Fibroblast of skin of scalp (primary cell): ENCODE results near the gene IRS4. TPM values are rescaled to one million over a fixed set of nuclear protein-coding genes. Genes with fewer than 3 reads are reported as not detected.

Source experiments
- DNase-seq: peaks from one replicate; pipeline ENCODE4 v3.0.0-alpha.2; 2013
- polyA plus RNA-seq, 2 experiments: library from polyadenylated mRNA; unstranded; fragments of 120-200 nt; gene quantifications; one replicate each; pipeline ENCODE4 v1.2.1, GENCODE V29; 2013; ENCODE audit not compliant: insufficient read length in 2 of 2

IRS4 gene
- not detected for polyA plus RNA-seq (2013, experiment 1 of 2; ENCODE audit: insufficient read length)
- not detected for polyA plus RNA-seq (2013, experiment 2 of 2; ENCODE audit: insufficient read length)

GRCh38 chrX:108736509-108737479, at the start of gene IRS4:
Gene IRS4 (minus strand): TSS chrX:108736563.
- DNase-seq = peak; percentile 2

GRCh38 chrX:108772549-108772948, 36.2 kb upstream of the IRS4 start:
- DNase-seq = no peak

GRCh38 chrX:108763559-108763958, 27.2 kb upstream of the IRS4 start:
- no peak for DNase-seq

- DNase-seq = no peak
These were observed 4.0 kb upstream of the IRS4 start for GRCh38 chrX:108740299-108740774.

- no peak for DNase-seq
These were observed 1.4 kb upstream of the IRS4 start for GRCh38 chrX:108737754-108738153.

- no peak for DNase-seq
These were observed 469 bp downstream of the IRS4 start for GRCh38 chrX:108735679-108736508.

GRCh38 chrX:108735091-108735678, 1.2 kb downstream of the IRS4 start:
- DNase-seq = no peak

GRCh38 chrX:108734426-108734825, 1.9 kb downstream of the IRS4 start:
- no peak for DNase-seq

GRCh38 chrX:108732630-108733321, 3.6 kb downstream of the IRS4 start:
- DNase-seq = no peak

- DNase-seq = no peak
These were observed 5.2 kb downstream of the IRS4 start for GRCh38 chrX:108731153-108731552.

- DNase-seq = no peak
These were observed 9.6 kb downstream of the IRS4 start for GRCh38 chrX:108726748-108727147.

- no peak for DNase-seq
These were observed 13.8 kb downstream of the IRS4 start for GRCh38 chrX:108722561-108722960.

- no peak for DNase-seq
These were observed 23.5 kb downstream of the IRS4 start for GRCh38 chrX:108712886-108713285.

- no peak for DNase-seq
These were observed 31.5 kb downstream of the IRS4 start for GRCh38 chrX:108704839-108705238.

GRCh38 chrX:108702530-108702929, 33.8 kb downstream of the IRS4 start:
- no peak for DNase-seq

- DNase-seq = no peak
These were observed 34.7 kb downstream of the IRS4 start for GRCh38 chrX:108701633-108702032.

GRCh38 chrX:108699368-108699767, 37.0 kb downstream of the IRS4 start:
- peak; percentile 46 for DNase-seq

- DNase-seq = peak; percentile 0
These were observed 39.7 kb downstream of the IRS4 start for GRCh38 chrX:108696690-108697089.
